ENCODE results near the gene DOCK8. TPM values are rescaled to one million over a fixed set of nuclear protein-coding genes. Genes with fewer than 3 reads are reported as not detected.

The DOCK8 gene
- total and polyA plus RNA-seq, 2 experiments from 2014 or later: 0.94 to 1.2 TPM

DNA sequence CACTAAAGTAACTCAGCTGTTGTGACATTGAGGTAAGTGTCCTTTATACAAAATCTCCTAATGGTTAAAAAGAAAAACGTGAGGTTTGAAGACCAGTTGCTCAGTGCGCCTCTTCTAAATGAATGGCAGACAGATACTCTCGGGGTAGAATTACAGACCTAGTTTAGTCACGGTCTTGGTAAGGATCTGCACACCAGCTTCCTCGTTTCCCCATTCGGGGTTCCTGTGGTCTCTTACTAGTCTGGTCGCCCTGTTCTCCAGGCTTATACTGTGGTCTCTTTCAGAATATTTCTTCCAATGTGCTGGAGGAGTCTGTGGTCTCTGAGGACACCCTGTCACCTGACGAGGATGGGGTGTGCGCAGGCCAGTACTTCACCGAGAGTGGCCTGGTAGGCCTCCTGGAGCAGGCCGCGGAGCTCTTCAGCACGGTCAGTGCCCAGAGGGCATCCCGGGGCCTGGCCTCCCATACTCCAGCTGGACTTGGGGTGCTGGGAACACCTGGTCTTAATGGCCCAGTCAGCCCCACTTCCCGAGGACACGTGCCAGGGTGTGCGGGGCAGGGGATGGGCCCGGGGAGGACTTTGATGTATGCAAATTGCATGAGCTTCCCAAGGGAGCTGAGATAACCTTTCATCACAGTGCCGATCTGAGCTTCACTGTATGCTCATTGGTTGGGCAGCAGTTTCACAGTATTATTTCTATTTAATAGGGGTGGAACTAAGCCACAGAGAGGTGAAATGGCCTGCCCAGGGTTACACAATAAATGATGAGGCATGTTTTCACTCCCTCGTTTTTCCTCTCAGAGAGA, 224.5 kb downstream of the DOCK8 start:
- no peak for DNase-seq (ENCODE audit: low spot score)
- Histone ChIP-seq H3K36me3 (ENCODE audit: insufficient read depth) (no peaks in the 10 kb centered on the region), H3F3A (replicated peaks; ENCODE audit: low read depth) (no peaks in the 10 kb centered on the region), H3K9me2 (ENCODE audit: insufficient read depth) (no peaks in the 10 kb centered on the region), H3K4me3 (no peak overlapping the region), H3K4me2 (no peak overlapping the region), H3K27me3 (ENCODE audit: insufficient read depth) (no peaks in the 10 kb centered on the region), H2AFZ (no peak overlapping the region), H3K27ac (ENCODE audit: low read depth) (no peak overlapping the region), H3K79me2 (replicated peaks; ENCODE audit: insufficient read depth) (no peaks in the 10 kb centered on the region), H4K20me1 (replicated peaks; ENCODE audit: insufficient read depth) (no peaks in the 10 kb centered on the region), H3K4me1 (ENCODE audit: insufficient read depth) (no peaks in the 10 kb centered on the region)
- no peak overlapping the region for H3K27ac Mint-ChIP-seq
- H3K4me1 Mint-ChIP-seq: no peaks in the 10 kb centered on the region
- H3K27me3 Mint-ChIP-seq (ENCODE audit: insufficient read depth, low read depth, poor library complexity): peaks cover 2% of the 10 kb centered on the region
- no peak overlapping the region for H3K4me3 Mint-ChIP-seq
- TF ChIP-seq JUNB (IDR thresholded peaks at IDR 0.05; ENCODE audit: unreplicated experiment) (no peak), ZNF331 (CRISPR knock-in tag; IDR thresholded peaks at IDR 0.05; ENCODE audit: low read depth) (no peak), ETS1 (IDR thresholded peaks at IDR 0.05) (no peak), POLR2AphosphoS5 (IDR thresholded peaks at IDR 0.05; ENCODE audit: low read depth) (no peak), ZNF114 (CRISPR knock-in tag; IDR thresholded peaks at IDR 0.05) (no peak), ZNF462 (CRISPR knock-in tag; IDR thresholded peaks at IDR 0.05) (no peak), CREB1 (CRISPR knock-in tag; IDR thresholded peaks at IDR 0.05; ENCODE audit: low read depth) (no peak), STAT1 (IDR thresholded peaks at IDR 0.05; ENCODE audit: unreplicated experiment) (no peak), NANOG (IDR thresholded peaks at IDR 0.05; ENCODE audit: borderline replicate concordance) (no peak), EZH2 (IDR thresholded peaks at IDR 0.05; ENCODE audit: low read depth, unreplicated experiment) (no peak), REST (IDR thresholded peaks at IDR 0.05; ENCODE audit: unreplicated experiment) (no peak), CTCF (conservative IDR thresholded peaks at IDR 0.05; ENCODE audit: low read depth in 2 of 2) (no peak), EZH2phosphoT487 (IDR thresholded peaks at IDR 0.05; ENCODE audit: unreplicated experiment) (no peak)
- H3K9me3 Mint-ChIP-seq: peaks cover 8% of the 10 kb centered on the region; the same call in 1 of the 3 replicates
- H3K36me3 Mint-ChIP-seq (ENCODE audit: low read depth): peaks cover 9% of the 10 kb centered on the region; the same call in 2 of the 3 replicates
- ATAC-seq: no peak

Measured in GM23338 (cell line).